Measurements from ENCODE around the gene RARRES2.

Gene RARRES2

DNA sequence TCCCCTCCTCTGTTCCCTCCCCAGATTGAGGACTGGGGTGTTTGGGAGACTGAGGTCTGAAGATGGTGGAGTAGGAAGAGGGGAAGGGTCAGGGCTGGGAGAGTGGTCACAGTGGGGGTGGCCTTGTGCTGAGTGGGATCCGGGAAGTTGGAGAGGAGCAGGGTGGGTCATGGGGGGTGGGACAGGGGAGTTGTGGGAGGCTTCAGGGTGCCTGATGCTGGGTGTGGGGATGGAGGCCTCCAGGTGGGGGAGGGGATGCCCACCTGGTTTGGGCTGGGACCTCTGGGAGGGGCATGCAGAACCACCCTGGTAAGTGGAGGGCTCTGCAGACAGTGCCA, 40.3 kb upstream of the RARRES2 start:
- peaks cover 51% of the 10 kb centered on the region for H3K4me1 ChIP-seq (ENCODE audit: control insufficient read depth, insufficient read depth, low read length)
- no peaks in the 10 kb centered on the region for H3K9me3 ChIP-seq (ENCODE audit: control insufficient read depth, low read length)
- H3K9ac ChIP-seq (ENCODE audit: low read length), result no peak overlapping the region
- H3K36me3 ChIP-seq (ENCODE audit: control insufficient read depth, insufficient read depth, low read length), result no peaks in the 10 kb centered on the region
- H3K4me3 ChIP-seq (ENCODE audit: low read length), result no peak overlapping the region
- H3K27me3 ChIP-seq (ENCODE audit: control insufficient read depth, insufficient read depth, low read length), result no peaks in the 10 kb centered on the region

- H3K27me3 ChIP-seq (ENCODE audit: control insufficient read depth, insufficient read depth, low read length), result no peaks in the 10 kb centered on the region
- no peaks in the 10 kb centered on the region for H3K36me3 ChIP-seq (ENCODE audit: control insufficient read depth, insufficient read depth, low read length)
- H3K4me3 ChIP-seq (ENCODE audit: low read length), result no peak overlapping the region
- H3K9ac ChIP-seq (ENCODE audit: low read length), result no peak overlapping the region
- H3K4me1 ChIP-seq (ENCODE audit: control insufficient read depth, insufficient read depth, low read length), result peaks cover 58% of the 10 kb centered on the region
- H3K9me3 ChIP-seq (ENCODE audit: control insufficient read depth, low read length), result no peaks in the 10 kb centered on the region
These were observed 39.7 kb upstream of the RARRES2 start for GRCh38 chr7:150381096-150381495.

GRCh38 chr7:150380463-150380862, 39.0 kb upstream of the RARRES2 start:
- peaks cover 61% of the 10 kb centered on the region for H3K4me1 ChIP-seq (ENCODE audit: control insufficient read depth, insufficient read depth, low read length)
- peak overlapping the region; percentile 75 for H3K9ac ChIP-seq (ENCODE audit: low read length)
- no peak overlapping the region for H3K4me3 ChIP-seq (ENCODE audit: low read length)
- H3K9me3 ChIP-seq (ENCODE audit: control insufficient read depth, low read length), result no peaks in the 10 kb centered on the region
- no peaks in the 10 kb centered on the region for H3K36me3 ChIP-seq (ENCODE audit: control insufficient read depth, insufficient read depth, low read length)
- no peaks in the 10 kb centered on the region for H3K27me3 ChIP-seq (ENCODE audit: control insufficient read depth, insufficient read depth, low read length)

- peaks cover 61% of the 10 kb centered on the region for H3K4me1 ChIP-seq (ENCODE audit: control insufficient read depth, insufficient read depth, low read length)
- peak overlapping the region; percentile 75 for H3K9ac ChIP-seq (ENCODE audit: low read length)
- H3K36me3 ChIP-seq (ENCODE audit: control insufficient read depth, insufficient read depth, low read length), result no peaks in the 10 kb centered on the region
- no peaks in the 10 kb centered on the region for H3K27me3 ChIP-seq (ENCODE audit: control insufficient read depth, insufficient read depth, low read length)
- peak overlapping the region; percentile 31 for H3K4me3 ChIP-seq (ENCODE audit: low read length)
- H3K9me3 ChIP-seq (ENCODE audit: control insufficient read depth, low read length), result no peaks in the 10 kb centered on the region
These were observed 38.3 kb upstream of the RARRES2 start for GRCh38 chr7:150379441-150380379.

DNA sequence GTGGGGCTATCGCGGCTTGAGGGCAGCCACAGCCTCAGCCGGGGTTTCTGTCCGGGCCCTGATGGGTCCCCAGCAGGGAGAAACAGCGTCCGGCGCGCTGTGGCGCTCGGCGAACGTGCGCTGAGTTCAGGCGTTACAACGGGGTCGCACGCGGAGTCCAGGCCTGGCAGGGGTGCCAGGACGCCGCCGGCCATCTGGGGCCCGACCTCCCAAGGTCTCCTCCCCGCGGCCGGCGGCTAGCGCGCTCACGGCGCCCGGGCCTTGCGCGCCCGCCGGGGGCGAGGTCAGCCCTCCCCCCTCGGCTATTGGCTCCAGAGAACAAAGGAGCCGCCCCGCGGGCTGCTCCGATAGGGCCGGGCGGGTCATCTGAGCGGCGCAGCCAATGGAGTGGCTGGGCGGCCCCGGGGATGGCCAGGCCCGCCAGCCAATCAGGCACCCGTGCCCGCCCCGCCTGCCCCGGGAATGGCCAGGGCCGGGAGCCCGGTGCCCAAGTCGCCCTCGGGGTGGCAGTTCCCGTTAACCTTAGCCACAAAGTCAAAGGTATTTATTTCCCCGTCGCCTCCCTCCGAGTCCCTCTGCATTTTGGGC, 37.5 kb upstream of the RARRES2 start, which contains the start of gene ZNF775:
Gene ZNF775 (plus strand): TSS at position 478 of the 588 bp plus-strand sequence. CDS start 9,141 bp downstream, outside the sequence.
- no peaks in the 10 kb centered on the region for H3K9me3 ChIP-seq (ENCODE audit: control insufficient read depth, low read length)
- no peaks in the 10 kb centered on the region for H3K27me3 ChIP-seq (ENCODE audit: control insufficient read depth, insufficient read depth, low read length)
- peak within 1 kb of the TSS; percentile 86 for H3K9ac ChIP-seq (ENCODE audit: low read length)
- no peaks in the 10 kb centered on the region for H3K36me3 ChIP-seq (ENCODE audit: control insufficient read depth, insufficient read depth, low read length)
- peak within 1 kb of the TSS; percentile 81 for H3K4me3 ChIP-seq (ENCODE audit: low read length)
- peaks cover 61% of the 10 kb centered on the region for H3K4me1 ChIP-seq (ENCODE audit: control insufficient read depth, insufficient read depth, low read length)

- Histone ChIP-seq H3K4me1 (ENCODE audit: control insufficient read depth, insufficient read depth, low read length) (peaks cover 57% of the 10 kb centered on the region), H3K4me3 (ENCODE audit: low read length) (peak overlapping the region; percentile 81), H3K27me3 (ENCODE audit: control insufficient read depth, insufficient read depth, low read length) (no peaks in the 10 kb centered on the region), H3K36me3 (ENCODE audit: control insufficient read depth, insufficient read depth, low read length) (no peaks in the 10 kb centered on the region), H3K9ac (ENCODE audit: low read length) (peak overlapping the region; percentile 86), H3K9me3 (ENCODE audit: control insufficient read depth, low read length) (no peaks in the 10 kb centered on the region)
These were observed 36.9 kb upstream of the RARRES2 start for GRCh38 chr7:150378115-150378852.

DNA sequence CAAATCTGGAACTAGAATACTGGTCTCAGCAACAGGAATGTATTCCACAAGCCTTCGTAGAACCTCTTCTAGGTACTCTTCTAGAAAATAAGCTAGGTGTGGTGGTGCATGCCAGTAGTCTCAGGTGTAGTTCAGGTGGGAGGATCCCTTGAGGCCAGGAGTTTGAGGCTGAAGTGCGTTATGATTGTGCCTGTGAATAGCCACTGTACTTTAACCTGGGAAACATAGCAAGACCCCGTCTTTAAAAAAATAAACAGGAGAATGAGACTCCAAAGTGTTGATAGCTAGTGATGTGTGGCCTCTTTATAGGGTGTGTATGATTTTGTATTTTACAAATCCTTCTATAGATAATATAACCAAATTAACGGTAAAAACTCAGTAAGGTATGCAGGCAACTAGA, 36.2 kb upstream of the RARRES2 start:
- Histone ChIP-seq H3K27me3 (ENCODE audit: control insufficient read depth, insufficient read depth, low read length) (no peaks in the 10 kb centered on the region), H3K36me3 (ENCODE audit: control insufficient read depth, insufficient read depth, low read length) (no peaks in the 10 kb centered on the region), H3K4me3 (ENCODE audit: low read length) (no peak overlapping the region), H3K9ac (ENCODE audit: low read length) (peak overlapping the region; percentile 86), H3K9me3 (ENCODE audit: control insufficient read depth, low read length) (no peaks in the 10 kb centered on the region), H3K4me1 (ENCODE audit: control insufficient read depth, insufficient read depth, low read length) (peaks cover 57% of the 10 kb centered on the region)

DNA sequence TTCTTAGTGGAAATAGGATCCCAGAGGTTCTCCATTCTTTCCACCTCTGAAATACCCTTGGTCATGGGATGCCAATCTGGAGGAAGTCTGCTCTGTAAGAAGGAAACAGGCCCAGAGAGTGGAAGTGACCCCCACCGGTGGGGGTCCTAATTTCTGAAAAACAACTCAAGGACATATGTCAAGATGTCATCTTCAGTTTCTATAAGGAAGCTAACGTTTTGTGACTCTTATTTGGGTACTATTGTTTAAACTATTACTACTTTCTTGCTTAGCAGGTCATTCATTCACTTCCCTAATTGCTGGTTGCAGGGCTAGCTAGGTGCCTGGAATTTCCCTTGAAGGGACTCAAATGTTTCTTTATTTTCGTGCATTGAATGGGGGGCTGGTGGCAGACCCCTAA, 35.8 kb upstream of the RARRES2 start:
- Histone ChIP-seq H3K27me3 (ENCODE audit: control insufficient read depth, insufficient read depth, low read length) (no peaks in the 10 kb centered on the region), H3K4me3 (ENCODE audit: low read length) (no peak overlapping the region), H3K36me3 (ENCODE audit: control insufficient read depth, insufficient read depth, low read length) (no peaks in the 10 kb centered on the region), H3K4me1 (ENCODE audit: control insufficient read depth, insufficient read depth, low read length) (peaks cover 54% of the 10 kb centered on the region), H3K9ac (ENCODE audit: low read length) (no peak overlapping the region), H3K9me3 (ENCODE audit: control insufficient read depth, low read length) (no peaks in the 10 kb centered on the region)

DNA sequence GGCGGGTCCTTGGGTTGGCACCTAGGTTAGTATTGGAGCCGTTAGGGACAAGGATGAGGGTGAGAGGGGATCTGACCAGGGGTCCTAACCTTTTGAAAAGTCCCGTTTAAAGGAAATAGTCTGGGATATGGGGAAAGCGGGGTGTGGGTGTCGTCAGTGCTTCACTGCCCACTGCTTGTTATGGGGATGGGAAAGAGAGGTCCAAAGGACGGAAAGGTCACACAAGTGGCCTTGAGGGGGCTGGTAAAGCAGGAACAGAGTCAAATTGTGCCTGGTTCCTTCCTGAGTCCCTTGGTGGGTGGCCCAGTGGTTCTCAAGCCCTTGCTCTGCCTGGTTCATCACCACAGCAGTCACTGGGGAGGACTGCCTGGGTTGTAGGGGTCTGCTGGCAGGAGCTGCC, 35.1 kb upstream of the RARRES2 start:
- no peak overlapping the region for H3K4me3 ChIP-seq (ENCODE audit: low read length)
- H3K27me3 ChIP-seq (ENCODE audit: control insufficient read depth, insufficient read depth, low read length), result no peaks in the 10 kb centered on the region
- peak overlapping the region; percentile 3 for H3K9ac ChIP-seq (ENCODE audit: low read length)
- H3K36me3 ChIP-seq (ENCODE audit: control insufficient read depth, insufficient read depth, low read length), result no peaks in the 10 kb centered on the region
- H3K9me3 ChIP-seq (ENCODE audit: control insufficient read depth, low read length), result no peaks in the 10 kb centered on the region
- peaks cover 48% of the 10 kb centered on the region for H3K4me1 ChIP-seq (ENCODE audit: control insufficient read depth, insufficient read depth, low read length)

- Histone ChIP-seq H3K9me3 (ENCODE audit: control insufficient read depth, low read length) (no peaks in the 10 kb centered on the region), H3K4me3 (ENCODE audit: low read length) (no peak overlapping the region), H3K4me1 (ENCODE audit: control insufficient read depth, insufficient read depth, low read length) (peaks cover 54% of the 10 kb centered on the region), H3K36me3 (ENCODE audit: control insufficient read depth, insufficient read depth, low read length) (no peaks in the 10 kb centered on the region), H3K9ac (ENCODE audit: low read length) (peak overlapping the region; percentile 3), H3K27me3 (ENCODE audit: control insufficient read depth, insufficient read depth, low read length) (no peaks in the 10 kb centered on the region)
These were observed 34.5 kb upstream of the RARRES2 start for GRCh38 chr7:150375662-150376521.

- H3K4me1 ChIP-seq (ENCODE audit: control insufficient read depth, insufficient read depth, low read length), result peaks cover 55% of the 10 kb centered on the region
- no peak overlapping the region for H3K4me3 ChIP-seq (ENCODE audit: low read length)
- H3K27me3 ChIP-seq (ENCODE audit: control insufficient read depth, insufficient read depth, low read length), result no peaks in the 10 kb centered on the region
- H3K9me3 ChIP-seq (ENCODE audit: control insufficient read depth, low read length), result no peaks in the 10 kb centered on the region
- H3K9ac ChIP-seq (ENCODE audit: low read length), result no peak overlapping the region
- H3K36me3 ChIP-seq (ENCODE audit: control insufficient read depth, insufficient read depth, low read length), result no peaks in the 10 kb centered on the region
These were observed 33.0 kb upstream of the RARRES2 start for GRCh38 chr7:150374472-150374871.
